A673 (cell line): ENCODE data around the gene TCERG1L. TPM values are rescaled to one million over a fixed set of nuclear protein-coding genes. Genes with fewer than 3 reads are reported as not detected.

Experiments
- BruUV-seq: library from RNA; stranded (reverse); fragments of 400-500 nt; replicated peaks from 2 replicates; lab custom pipeline; 2021; lab: Mats Ljungman, UMichigan
- CTCF ChIA-PET: fragments of 300-600 bp; sonication (Branson Sonifier 250); formaldehyde crosslinking; loops from one replicate; lab custom pipeline; 2022; ENCODE audit warnings: antibody characterized with exemption; lab: Charles Lee
- POLR2A ChIA-PET: fragments of 300-600 bp; sonication (Branson Sonifier 250); formaldehyde crosslinking; loops from one replicate; lab custom pipeline; 2022; ENCODE audit warnings: antibody characterized with exemption; ENCODE audit not compliant: low non-redundant PET; lab: Charles Lee
- DNase-seq: peaks from one replicate; pipeline ENCODE4 v3.0.0-alpha.2; 2015; ENCODE audit warnings: low spot score
- H3K27ac ChIP-seq: fragments of 200-600 bp; sonication (generic); 2 replicates; pipeline ENCODE4 v1.5.1; 2016; ENCODE audit warnings: mixed run types, low read depth, mild to moderate bottlenecking, mixed read lengths, antibody characterized with exemption, low read length; ENCODE audit not compliant: poor library complexity, severe bottlenecking
- H3K27me3 ChIP-seq: fragments of 200-600 bp; sonication (generic); replicated peaks from 2 replicates; pipeline ENCODE4 v1.6.1; 2017; ENCODE audit warnings: mixed run types, low read depth, mild to moderate bottlenecking, mixed read lengths, antibody characterized with exemption, low read length; ENCODE audit not compliant: insufficient read depth, poor library complexity
- H3K36me3 ChIP-seq: fragments of 200-600 bp; sonication (generic); 2 replicates; pipeline ENCODE4 v1.6.1; 2016; ENCODE audit warnings: mixed run types, mild to moderate bottlenecking, mixed read lengths, antibody characterized with exemption, low read length; ENCODE audit not compliant: insufficient read depth, poor library complexity, severe bottlenecking
- H3K4me1 ChIP-seq: fragments of 200-600 bp; sonication (generic); 2 replicates; pipeline ENCODE4 v1.6.1; 2017; ENCODE audit warnings: mixed run types, mild to moderate bottlenecking, mixed read lengths, antibody characterized with exemption, low read length; ENCODE audit not compliant: insufficient read depth, poor library complexity, severe bottlenecking
- H3K4me3 ChIP-seq: fragments of 200-600 bp; sonication (generic); 2 replicates; pipeline ENCODE4 v1.5.1; 2016; ENCODE audit warnings: low read depth, mixed run types, mild to moderate bottlenecking, mixed read lengths, low read length; ENCODE audit not compliant: poor library complexity, severe bottlenecking
- H3K9me3 ChIP-seq: fragments of 200-600 bp; sonication (generic); 2 replicates; pipeline ENCODE4 v1.6.1; 2016; ENCODE audit warnings: mixed run types, low read depth, mild to moderate bottlenecking, mixed read lengths, antibody characterized with exemption, low read length; ENCODE audit not compliant: poor library complexity, severe bottlenecking
- CTCF ChIP-seq: fragments of 300-800, 200-600 bp; sonication (generic); conservative IDR thresholded peaks from 2 replicates; pipeline ENCODE4 v1.5.1; 2017; ENCODE audit warnings: low read depth, mild to moderate bottlenecking, antibody characterized with exemption, low read length, moderate library complexity, mixed read lengths
- EZH2 ChIP-seq: fragments of 200-600 bp; sonication (generic); IDR thresholded peaks from 2 replicates; pipeline ENCODE4 v1.6.1; 2017; ENCODE audit warnings: borderline replicate concordance, low read depth, mild to moderate bottlenecking, mixed read lengths, antibody characterized with exemption, low read length; ENCODE audit not compliant: poor library complexity, severe bottlenecking
- intact Hi-C: fragments of 100-400 bp; cut with micrococcal nuclease; formaldehyde crosslinking; loops from one replicate; pipeline ENCODE4 v1.10.0; 2022; ENCODE audit not compliant: unreplicated experiment
- total RNA-seq: library from RNA; stranded (reverse); gene quantifications from 2 replicates; pipeline ENCODE4 v1.2.3, GENCODE V29; 2021

The TCERG1L gene
- total RNA-seq, 1 experiment from 2014 or later: 16.3 TPM

GRCh38 chr10:131248376-131249165 is 63.0 kb downstream of the TCERG1L start:
- POLR2A ChIA-PET: no interaction called here
- intact Hi-C loops: no loop called here
- CTCF ChIA-PET: no interaction called here

GRCh38 chr10:131247873-131248272 is 63.6 kb downstream of the TCERG1L start:
- no peak for DNase-seq
- H3K4me1 ChIP-seq: no peaks in the 10 kb centered on the region
- POLR2A ChIA-PET: no interaction called here
- H3K9me3 ChIP-seq: no peaks in the 10 kb centered on the region
- TF ChIP-seq CTCF (no peak), EZH2 (no peak)
- BruUV-seq: no TSS peak
- no peak overlapping the region for H3K27ac ChIP-seq
- intact Hi-C loops: no loop called here
- CTCF ChIA-PET: no interaction called here
- no peaks in the 10 kb centered on the region for H3K27me3 ChIP-seq
- no peak overlapping the region for H3K4me3 ChIP-seq
- H3K36me3 ChIP-seq: no peaks in the 10 kb centered on the region

More at GRCh38 chr10:131248376-131249165, 63.0 kb downstream of the TCERG1L start:
- no peaks in the 10 kb centered on the region for H3K36me3 ChIP-seq
- no peaks in the 10 kb centered on the region for H3K4me1 ChIP-seq
- TF ChIP-seq CTCF (no peak), EZH2 (no peak)
- no peaks in the 10 kb centered on the region for H3K9me3 ChIP-seq
- no TSS peak for BruUV-seq
- no peak overlapping the region for H3K4me3 ChIP-seq
- no peaks in the 10 kb centered on the region for H3K27me3 ChIP-seq
- no peak for DNase-seq
- H3K27ac ChIP-seq: no peak overlapping the region

- ChIA-PET CTCF (no interaction called here), POLR2A (no interaction called here)
- intact Hi-C loops: no loop called here
- Histone ChIP-seq H3K4me1 (no peaks in the 10 kb centered on the region), H3K9me3 (no peaks in the 10 kb centered on the region), H3K27me3 (no peaks in the 10 kb centered on the region), H3K36me3 (no peaks in the 10 kb centered on the region), H3K27ac (no peak overlapping the region), H3K4me3 (no peak overlapping the region)
- DNase-seq: no peak
- BruUV-seq: no TSS peak
- TF ChIP-seq EZH2: no peak
- TF ChIP-seq CTCF: no peak
Measured at GRCh38 chr10:131246775-131247174, 64.7 kb downstream of the TCERG1L start.
